Heart left ventricle (tissue), 13 donors: ENCODE measurements around the gene CREB3L1.
A peak's percentile ranks its signal among the peaks of the same experiment; 100 is the strongest.

Experiments
- CTCF ChIP-seq, 12 donors: fragments of 200-600 bp; sonication (generic) in 4 of 12; IDR thresholded peaks; one replicate each; pipeline versions ENCODE4 v1.5.0 to v1.8.0; 2018 to 2022; ENCODE audit warnings: antibody characterized with exemption in 12 of 12, mild to moderate bottlenecking in 5 of 12
- POLR2A ChIP-seq, 2 donors: fragments of 450-650 bp; IDR thresholded peaks; one replicate each; pipeline ENCODE4 v1.6.1; 2017; ENCODE audit warnings: antibody characterized with exemption in 2 of 2, mild to moderate bottlenecking in 2 of 2, moderate library complexity in 2 of 2
- donor health status: ischemic (EF 13 %, LVEDD 7.1; RV severe dilation, severe dysfunction).
- donor health status: DM: no; HTN: yes; CAD: no.
- donor health status: DM: no; HTN: no; CAD: no.
- donor health status: ischemic (EF 25% LVEDD 6.9; RV normal size, moderate dysfunction).
- donor health status: ischemic (EF 25% LVEDD 5.7; RV mildly dilated, moderate dysfunction).
- donor health status: ischemic (EF 35%, LVEDD 5.7; RV mildly dilated, moderate dysfunction).
- donor health status: nonischemic (EF 11% LVEDD 7.7; RV severe dilation, severe dysfunction).
- donor health status: DM: yes; HTN: yes; CAD: no.
- donor health status: PGD.
- donor health status: ischemic (EF 29% LVEDD 5.4; RV normal size, mild dysfunction).
- donor health status: nonischemic (EF 23%, LVEDD 6.1; RV moderate dilation, normal function).

- TF ChIP-seq CTCF (IDR thresholded peaks at IDR 0.05), result no peak
- peak in 1 of 2 donors; percentile 54 for TF ChIP-seq POLR2A (IDR thresholded peaks at IDR 0.05)
Observed at GRCh38 chr11:46277622-46278386, at the start of gene CREB3L1.
